ENCODE measurements around the gene ABCC8. TPM values are rescaled to one million over a fixed set of nuclear protein-coding genes. Genes with fewer than 3 reads are reported as not detected.

Gene ABCC8
- total RNA-seq, 4 donors from 2014 or later = 0.23 to 1.9 (median 0.62) TPM; not detected in 1

GRCh38 chr11:17486646-17487045, 10.0 kb upstream of the ABCC8 start:
- TF ChIP-seq EP300 (IDR thresholded peaks at IDR 0.05) (no peak), POLR2A (IDR thresholded peaks at IDR 0.05) (no peak), POLR2AphosphoS5 (IDR thresholded peaks at IDR 0.05) (no peak), CTCF (IDR thresholded peaks at IDR 0.05) (no peak)
- peaks cover 23% of the 10 kb centered on the region for H3K27me3 ChIP-seq
- no peak for ATAC-seq
- H3K27ac ChIP-seq = no peak overlapping the region
- no peak overlapping the region for H3K4me3 ChIP-seq
- H3K9me3 ChIP-seq = no peaks in the 10 kb centered on the region
- no peaks in the 10 kb centered on the region for H3K4me1 ChIP-seq
- no peaks in the 10 kb centered on the region for H3K36me3 ChIP-seq
- WGBS, 2 donors (ENCODE audit: low coverage in 1 of 2) = 64 to 79% methylated on average over 4 to 5 of the region's 5 CpGs

- no peaks in the 10 kb centered on the region for H3K9me3 ChIP-seq
- TF ChIP-seq EP300 (IDR thresholded peaks at IDR 0.05) (no peak), CTCF (IDR thresholded peaks at IDR 0.05) (no peak), POLR2A (IDR thresholded peaks at IDR 0.05) (no peak), POLR2AphosphoS5 (IDR thresholded peaks at IDR 0.05) (no peak)
- H3K27ac ChIP-seq = no peak overlapping the region
- H3K27me3 ChIP-seq = peaks cover 15% of the 10 kb centered on the region
- no peak overlapping the region for H3K4me3 ChIP-seq
- ATAC-seq = no peak
- WGBS, 2 donors (ENCODE audit: low coverage in 1 of 2) = 82 to 83% methylated on average over 2 of the region's 2 CpGs
- no peaks in the 10 kb centered on the region for H3K36me3 ChIP-seq
- no peaks in the 10 kb centered on the region for H3K4me1 ChIP-seq
Measured at GRCh38 chr11:17483505-17483904, 6.9 kb upstream of the ABCC8 start.

- H3K27me3 ChIP-seq = peaks cover 27% of the 10 kb centered on the region
- no peaks in the 10 kb centered on the region for H3K36me3 ChIP-seq
- no peak for ATAC-seq
- TF ChIP-seq POLR2A (IDR thresholded peaks at IDR 0.05) (no peak), EP300 (IDR thresholded peaks at IDR 0.05) (no peak), CTCF (IDR thresholded peaks at IDR 0.05) (no peak), POLR2AphosphoS5 (IDR thresholded peaks at IDR 0.05) (no peak)
- no peak overlapping the region for H3K27ac ChIP-seq
- H3K4me3 ChIP-seq = no peak overlapping the region
- H3K4me1 ChIP-seq = no peaks in the 10 kb centered on the region
- H3K9me3 ChIP-seq = no peaks in the 10 kb centered on the region
- 60% methylated on average over 1 of the region's 5 CpGs; no CpG with 5 or more reads in 1 of the 2 donors for WGBS, 2 donors (ENCODE audit: low coverage in 1 of 2)
Measured at GRCh38 chr11:17481905-17482304, 5.3 kb upstream of the ABCC8 start.

- peaks cover 51% of the 10 kb centered on the region for H3K27me3 ChIP-seq
- TF ChIP-seq POLR2A (IDR thresholded peaks at IDR 0.05) (no peak), CTCF (IDR thresholded peaks at IDR 0.05) (no peak), POLR2AphosphoS5 (IDR thresholded peaks at IDR 0.05) (no peak), EP300 (IDR thresholded peaks at IDR 0.05) (no peak)
- H3K36me3 ChIP-seq = no peaks in the 10 kb centered on the region
- ATAC-seq = no peak
- H3K27ac ChIP-seq = no peak overlapping the region
- peaks cover 0 to 12% (median 0%) of the 10 kb centered on the region in 3 donors for H3K4me1 ChIP-seq
- no peak overlapping the region for H3K4me3 ChIP-seq
- 25 to 27% methylated on average over 11 to 12 of the region's 14 CpGs for WGBS, 2 donors (ENCODE audit: low coverage in 1 of 2)
- H3K9me3 ChIP-seq = no peaks in the 10 kb centered on the region
Measured at GRCh38 chr11:17479284-17480214, 2.9 kb upstream of the ABCC8 start.

- WGBS, 2 donors (ENCODE audit: low coverage in 1 of 2) = 40 to 55% methylated on average over 4 to 5 of the region's 6 CpGs
- Histone ChIP-seq H3K36me3 (no peaks in the 10 kb centered on the region), H3K9me3 (no peaks in the 10 kb centered on the region), H3K27me3 (peaks cover 65% of the 10 kb centered on the region), H3K4me3 (no peak overlapping the region), H3K4me1 (peaks cover 0 to 12% (median 0%) of the 10 kb centered on the region in 3 donors), H3K27ac (no peak overlapping the region)
- ATAC-seq = no peak
- TF ChIP-seq CTCF (IDR thresholded peaks at IDR 0.05) (no peak), POLR2AphosphoS5 (IDR thresholded peaks at IDR 0.05) (no peak), POLR2A (IDR thresholded peaks at IDR 0.05) (no peak), EP300 (IDR thresholded peaks at IDR 0.05) (no peak)
Measured at GRCh38 chr11:17478070-17478469, 1.4 kb upstream of the ABCC8 start.
